ENCODE data around the gene HES7. TPM values are rescaled to one million over a fixed set of nuclear protein-coding genes. Genes with fewer than 3 reads are reported as not detected.

Gene HES7
- total RNA-seq, 1 experiment from 2014 or later = 3.1 TPM

GRCh38 chr17:8109661-8110455 is 14.0 kb downstream of the HES7 start (continued):
- TF ChIP-seq HMGXB4 (CRISPR knock-in tag; IDR thresholded peaks at IDR 0.05) (peak; percentile 98), SMAD4 (CRISPR knock-in tag; IDR thresholded peaks at IDR 0.05) (no peak), RELA (CRISPR knock-in tag; IDR thresholded peaks at IDR 0.05; ENCODE audit: borderline replicate concordance) (0 out of 2 replicates have a peak, but pooled peaks have one; percentile 75), NR1H2 (CRISPR knock-in tag; IDR thresholded peaks at IDR 0.05) (no peak), NFYB (CRISPR knock-in tag; conservative IDR thresholded peaks at IDR 0.05; ENCODE audit: low read depth) (peak; percentile 25; the same call in 1 of the 2 replicates), NFE2L1 (CRISPR knock-in tag; IDR thresholded peaks at IDR 0.05) (peak; percentile 68; the same call in 1 of the 2 replicates), MYBL2 (CRISPR knock-in tag; IDR thresholded peaks at IDR 0.05) (peak; percentile 79; the same call in 1 of the 2 replicates), E2F5 (CRISPR knock-in tag; IDR thresholded peaks at IDR 0.05) (peak; percentile 46; the same call in 1 of the 2 replicates), E2F4 (CRISPR knock-in tag; IDR thresholded peaks at IDR 0.05; ENCODE audit: borderline replicate concordance, low read depth) (peak; percentile 52; the same call in 1 of the 2 replicates), ATF2 (CRISPR knock-in tag; IDR thresholded peaks at IDR 0.05; ENCODE audit: borderline replicate concordance, low read depth) (0 out of 2 replicates have a peak, but pooled peaks have one; percentile 73), USF1 (CRISPR knock-in tag; IDR thresholded peaks at IDR 0.05) (peak; percentile 83), RORB (CRISPR knock-in tag; IDR thresholded peaks at IDR 0.05) (no peak), ZBTB43 (CRISPR knock-in tag; IDR thresholded peaks at IDR 0.05) (0 out of 2 replicates have a peak, but pooled peaks have one; percentile 68)

GRCh38 chr17:8108972-8109660 is 14.8 kb downstream of the HES7 start:
- peaks cover 4% of the 10 kb centered on the region; the same call in 1 of the 2 replicates for H3K4me1 Mint-ChIP-seq
- no peaks in the 10 kb centered on the region for H3K9me3 Mint-ChIP-seq
- no peaks in the 10 kb centered on the region for H3K36me3 Mint-ChIP-seq
- peak overlapping the region; percentile 58 for H3K4me3 Mint-ChIP-seq
- peak; percentile 11; the same call in 1 of the 2 replicates for ATAC-seq
- peak; percentile 33 for DNase-seq (ENCODE audit: low spot score)
- no peak overlapping the region for H3K27ac Mint-ChIP-seq
- CTCF ChIA-PET = interaction anchor here (0.5 to 12.6 kb wide), 22 partner anchors 10 to 705 kb away, joined by 3 to 134 read pairs (median 4); partner anchors contain the start of genes ALOXE3, BORCS6, PER1 and TMEM107
- H3K27me3 Mint-ChIP-seq (ENCODE audit: low read depth) = peaks cover 76% of the 10 kb centered on the region
- POLR2A ChIA-PET = no interaction called here
- 0 out of 2 replicates have a peak, but pooled peaks have one; percentile 12 for TF ChIP-seq ARID4B (CRISPR knock-in tag; IDR thresholded peaks at IDR 0.05; ENCODE audit: borderline replicate concordance)
- TF ChIP-seq E2F4 (CRISPR knock-in tag; IDR thresholded peaks at IDR 0.05; ENCODE audit: borderline replicate concordance, low read depth) = no peak
- TF ChIP-seq IRF1 (CRISPR knock-in tag; IDR thresholded peaks at IDR 0.05) = no peak
